Measurements from ENCODE around the gene CCL18.
"Not testable (repeated sequence)": the region's sequence is repeated elsewhere in the genome, so short reads cannot be mapped to it uniquely, and the experiment has no call there.

The CCL18 gene

GRCh38 chr17:36105781-36106492 is 41.9 kb downstream of the CCL18 start:
- Histone ChIP-seq H3K36me3 (ENCODE audit: insufficient read depth, low read length) (no peaks in the 10 kb centered on the region), H3K9ac (ENCODE audit: low read depth, low read length) (no peak overlapping the region), H3K27ac (ENCODE audit: low read depth, low read length) (no peak overlapping the region), H3K27me3 (ENCODE audit: insufficient read depth, low read length) (no peaks in the 10 kb centered on the region), H3K9me3 (ENCODE audit: insufficient read depth, low read depth, low read length) (no peaks in the 10 kb centered on the region), H3K4me1 (ENCODE audit: insufficient read depth, low read length) (no peaks in the 10 kb centered on the region), H3K4me3 (ENCODE audit: low read length) (no peak overlapping the region)
- 90% methylated on average over 4 of the region's 5 CpGs for WGBS

- H3K9ac ChIP-seq (ENCODE audit: low read depth, low read length) = no peak overlapping the region
- H3K36me3 ChIP-seq (ENCODE audit: insufficient read depth, low read length) = no peaks in the 10 kb centered on the region
- no peaks in the 10 kb centered on the region for H3K27me3 ChIP-seq (ENCODE audit: insufficient read depth, low read length)
- H3K9me3 ChIP-seq (ENCODE audit: insufficient read depth, low read depth, low read length) = no peaks in the 10 kb centered on the region
- no peak overlapping the region for H3K27ac ChIP-seq (ENCODE audit: low read depth, low read length)
- 95% methylated on average over 6 of the region's 6 CpGs for WGBS
- no peak overlapping the region for H3K4me3 ChIP-seq (ENCODE audit: low read length)
- H3K4me1 ChIP-seq (ENCODE audit: insufficient read depth, low read length) = no peaks in the 10 kb centered on the region
Observed at GRCh38 chr17:36106493-36106835, 42.4 kb downstream of the CCL18 start.

GRCh38 chr17:36107660-36108059 is 43.6 kb downstream of the CCL18 start:
- no peaks in the 10 kb centered on the region for H3K4me1 ChIP-seq (ENCODE audit: insufficient read depth, low read length)
- 100% methylated on average over 2 of the region's 3 CpGs for WGBS
- no peaks in the 10 kb centered on the region for H3K27me3 ChIP-seq (ENCODE audit: insufficient read depth, low read length)
- 0 out of 2 replicates have a peak, but pooled peaks cover 7% of the 10 kb centered on the region for H3K9me3 ChIP-seq (ENCODE audit: insufficient read depth, low read depth, low read length)
- H3K27ac ChIP-seq (ENCODE audit: low read depth, low read length) = no peak overlapping the region
- H3K36me3 ChIP-seq (ENCODE audit: insufficient read depth, low read length) = no peaks in the 10 kb centered on the region
- no peak overlapping the region for H3K4me3 ChIP-seq (ENCODE audit: low read length)
- no peak overlapping the region for H3K9ac ChIP-seq (ENCODE audit: low read depth, low read length)

- H3K4me3 ChIP-seq (ENCODE audit: low read length); H3K4me1 ChIP-seq (ENCODE audit: insufficient read depth, low read length); H3K9ac ChIP-seq (ENCODE audit: low read depth, low read length); H3K27ac ChIP-seq (ENCODE audit: low read depth, low read length); H3K9me3 ChIP-seq (ENCODE audit: insufficient read depth, low read depth, low read length); H3K36me3 ChIP-seq (ENCODE audit: insufficient read depth, low read length); H3K27me3 ChIP-seq (ENCODE audit: insufficient read depth, low read length): not testable (repeated sequence)
- 95% methylated on average over 4 of the region's 5 CpGs for WGBS
Observed at GRCh38 chr17:36108265-36108664, 44.2 kb downstream of the CCL18 start.

- H3K36me3 ChIP-seq (ENCODE audit: insufficient read depth, low read length) = no peaks in the 10 kb centered on the region
- no peak overlapping the region for H3K4me3 ChIP-seq (ENCODE audit: low read length)
- no peaks in the 10 kb centered on the region for H3K27me3 ChIP-seq (ENCODE audit: insufficient read depth, low read length)
- H3K4me1 ChIP-seq (ENCODE audit: insufficient read depth, low read length) = no peaks in the 10 kb centered on the region
- H3K9ac ChIP-seq (ENCODE audit: low read depth, low read length) = no peak overlapping the region
- 0 out of 2 replicates have a peak, but pooled peaks cover 7% of the 10 kb centered on the region for H3K9me3 ChIP-seq (ENCODE audit: insufficient read depth, low read depth, low read length)
- H3K27ac ChIP-seq (ENCODE audit: low read depth, low read length) = no peak overlapping the region
- 91% methylated on average over 4 of the region's 4 CpGs for WGBS
Observed at GRCh38 chr17:36111068-36111490, 47.0 kb downstream of the CCL18 start.

- no peaks in the 10 kb centered on the region for H3K4me1 ChIP-seq (ENCODE audit: insufficient read depth, low read length)
- H3K9ac ChIP-seq (ENCODE audit: low read depth, low read length) = no peak overlapping the region
- H3K27ac ChIP-seq (ENCODE audit: low read depth, low read length) = no peak overlapping the region
- no peak overlapping the region for H3K4me3 ChIP-seq (ENCODE audit: low read length)
- no peaks in the 10 kb centered on the region for H3K36me3 ChIP-seq (ENCODE audit: insufficient read depth, low read length)
- H3K9me3 ChIP-seq (ENCODE audit: insufficient read depth, low read depth, low read length) = 0 out of 2 replicates have a peak, but pooled peaks cover 7% of the 10 kb centered on the region
- H3K27me3 ChIP-seq (ENCODE audit: insufficient read depth, low read length) = no peaks in the 10 kb centered on the region
Observed at GRCh38 chr17:36112572-36112971, 48.5 kb downstream of the CCL18 start.

- H3K36me3 ChIP-seq (ENCODE audit: insufficient read depth, low read length); H3K4me1 ChIP-seq (ENCODE audit: insufficient read depth, low read length); H3K27ac ChIP-seq (ENCODE audit: low read depth, low read length); H3K9ac ChIP-seq (ENCODE audit: low read depth, low read length); H3K27me3 ChIP-seq (ENCODE audit: insufficient read depth, low read length); H3K4me3 ChIP-seq (ENCODE audit: low read length); H3K9me3 ChIP-seq (ENCODE audit: insufficient read depth, low read depth, low read length): not testable (repeated sequence)
- 97% methylated on average over 1 of the region's 1 CpG for WGBS
Observed at GRCh38 chr17:36113131-36113530, 49.1 kb downstream of the CCL18 start.

- H3K4me1 ChIP-seq (ENCODE audit: insufficient read depth, low read length); H3K36me3 ChIP-seq (ENCODE audit: insufficient read depth, low read length); H3K27me3 ChIP-seq (ENCODE audit: insufficient read depth, low read length); H3K9me3 ChIP-seq (ENCODE audit: insufficient read depth, low read depth, low read length); H3K9ac ChIP-seq (ENCODE audit: low read depth, low read length); H3K27ac ChIP-seq (ENCODE audit: low read depth, low read length); H3K4me3 ChIP-seq (ENCODE audit: low read length): not testable (repeated sequence)
- WGBS = 91% methylated on average over 4 of the region's 5 CpGs
Observed at GRCh38 chr17:36114971-36115648, 51.0 kb downstream of the CCL18 start.

GRCh38 chr17:36115649-36115977 is 51.5 kb downstream of the CCL18 start:
- H3K9me3 ChIP-seq (ENCODE audit: insufficient read depth, low read depth, low read length); H3K4me3 ChIP-seq (ENCODE audit: low read length); H3K4me1 ChIP-seq (ENCODE audit: insufficient read depth, low read length); H3K9ac ChIP-seq (ENCODE audit: low read depth, low read length); H3K36me3 ChIP-seq (ENCODE audit: insufficient read depth, low read length); H3K27me3 ChIP-seq (ENCODE audit: insufficient read depth, low read length); H3K27ac ChIP-seq (ENCODE audit: low read depth, low read length): not testable (repeated sequence)

- 76% methylated on average over 3 of the region's 5 CpGs for WGBS
- H3K9ac ChIP-seq (ENCODE audit: low read depth, low read length) = no peak overlapping the region
- H3K4me3 ChIP-seq (ENCODE audit: low read length) = no peak overlapping the region
- no peaks in the 10 kb centered on the region for H3K36me3 ChIP-seq (ENCODE audit: insufficient read depth, low read length)
- no peaks in the 10 kb centered on the region for H3K4me1 ChIP-seq (ENCODE audit: insufficient read depth, low read length)
- H3K27ac ChIP-seq (ENCODE audit: low read depth, low read length) = no peak overlapping the region
- no peaks in the 10 kb centered on the region for H3K9me3 ChIP-seq (ENCODE audit: insufficient read depth, low read depth, low read length)
- H3K27me3 ChIP-seq (ENCODE audit: insufficient read depth, low read length) = no peaks in the 10 kb centered on the region
Observed at GRCh38 chr17:36117505-36118382, 53.7 kb downstream of the CCL18 start.

All from HUES64 (cell line).